ENCODE data around the gene PHF2.

PHF2 gene

GRCh38 chr9:93595861-93596365, 19.5 kb downstream of the PHF2 start:
- POLR2A ChIA-PET, result no interaction called here
- TF ChIP-seq, protein P1, sequence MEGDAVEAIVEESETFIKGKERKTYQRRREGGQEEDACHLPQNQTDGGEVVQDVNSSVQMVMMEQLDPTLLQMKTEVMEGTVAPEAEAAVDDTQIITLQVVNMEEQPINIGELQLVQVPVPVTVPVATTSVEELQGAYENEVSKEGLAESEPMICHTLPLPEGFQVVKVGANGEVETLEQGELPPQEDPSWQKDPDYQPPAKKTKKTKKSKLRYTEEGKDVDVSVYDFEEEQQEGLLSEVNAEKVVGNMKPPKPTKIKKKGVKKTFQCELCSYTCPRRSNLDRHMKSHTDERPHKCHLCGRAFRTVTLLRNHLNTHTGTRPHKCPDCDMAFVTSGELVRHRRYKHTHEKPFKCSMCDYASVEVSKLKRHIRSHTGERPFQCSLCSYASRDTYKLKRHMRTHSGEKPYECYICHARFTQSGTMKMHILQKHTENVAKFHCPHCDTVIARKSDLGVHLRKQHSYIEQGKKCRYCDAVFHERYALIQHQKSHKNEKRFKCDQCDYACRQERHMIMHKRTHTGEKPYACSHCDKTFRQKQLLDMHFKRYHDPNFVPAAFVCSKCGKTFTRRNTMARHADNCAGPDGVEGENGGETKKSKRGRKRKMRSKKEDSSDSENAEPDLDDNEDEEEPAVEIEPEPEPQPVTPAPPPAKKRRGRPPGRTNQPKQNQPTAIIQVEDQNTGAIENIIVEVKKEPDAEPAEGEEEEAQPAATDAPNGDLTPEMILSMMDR (IDR thresholded peaks at IDR 0.05; ENCODE audit: insufficient read depth, low read length, missing control alignments), result no peak
- no peak overlapping the region for H3K4me3 ChIP-seq (ENCODE audit: low read depth, low read length)
- no peak for DNase-seq (ENCODE audit: low read depth, low spot score)
- CTCF ChIA-PET, result no interaction called here

GRCh38 chr9:93596399-93596798, 20.0 kb downstream of the PHF2 start:
- H3K4me3 ChIP-seq (ENCODE audit: low read depth, low read length), result no peak overlapping the region
- ChIA-PET CTCF (no interaction called here), POLR2A (no interaction called here)
- DNase-seq (ENCODE audit: low read depth, low spot score), result no peak
- TF ChIP-seq, protein P1 (IDR thresholded peaks at IDR 0.05; ENCODE audit: insufficient read depth, low read length, missing control alignments), result no peak

DNA sequence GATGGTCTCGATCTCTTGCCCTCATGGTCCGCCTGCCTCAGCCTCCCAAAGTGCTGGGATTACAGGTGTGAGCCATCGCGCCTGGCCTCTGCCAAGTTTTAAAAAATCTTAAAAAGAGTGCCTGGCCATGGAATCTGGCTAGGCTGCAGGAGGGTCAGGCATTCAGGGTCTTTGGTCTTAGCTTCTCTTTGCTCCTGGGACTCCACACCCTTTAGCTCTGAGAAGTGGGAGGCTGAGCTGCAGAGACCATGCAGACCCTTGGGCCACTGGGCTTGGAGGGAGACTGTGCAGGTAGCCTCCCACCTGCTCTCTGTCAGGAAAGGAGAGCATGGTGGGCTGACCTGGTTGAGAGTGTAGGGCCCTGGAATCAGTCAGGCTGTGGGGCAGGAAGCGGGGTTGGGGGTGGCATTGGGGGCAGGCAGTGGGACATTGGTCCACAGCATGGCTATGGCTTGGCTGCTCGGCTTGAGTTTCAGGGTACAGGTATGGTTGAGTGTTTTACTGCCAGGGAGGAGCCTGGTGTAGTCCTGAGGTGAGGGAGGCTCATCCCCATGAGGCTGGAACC, 20.8 kb downstream of the PHF2 start:
- TF ChIP-seq, protein P1 (IDR thresholded peaks at IDR 0.05; ENCODE audit: insufficient read depth, low read length, missing control alignments), result no peak
- H3K4me3 ChIP-seq (ENCODE audit: low read depth, low read length), result no peak overlapping the region
- DNase-seq (ENCODE audit: low read depth, low spot score), result no peak
- ChIA-PET CTCF (no interaction called here), POLR2A (no interaction called here)

DNA sequence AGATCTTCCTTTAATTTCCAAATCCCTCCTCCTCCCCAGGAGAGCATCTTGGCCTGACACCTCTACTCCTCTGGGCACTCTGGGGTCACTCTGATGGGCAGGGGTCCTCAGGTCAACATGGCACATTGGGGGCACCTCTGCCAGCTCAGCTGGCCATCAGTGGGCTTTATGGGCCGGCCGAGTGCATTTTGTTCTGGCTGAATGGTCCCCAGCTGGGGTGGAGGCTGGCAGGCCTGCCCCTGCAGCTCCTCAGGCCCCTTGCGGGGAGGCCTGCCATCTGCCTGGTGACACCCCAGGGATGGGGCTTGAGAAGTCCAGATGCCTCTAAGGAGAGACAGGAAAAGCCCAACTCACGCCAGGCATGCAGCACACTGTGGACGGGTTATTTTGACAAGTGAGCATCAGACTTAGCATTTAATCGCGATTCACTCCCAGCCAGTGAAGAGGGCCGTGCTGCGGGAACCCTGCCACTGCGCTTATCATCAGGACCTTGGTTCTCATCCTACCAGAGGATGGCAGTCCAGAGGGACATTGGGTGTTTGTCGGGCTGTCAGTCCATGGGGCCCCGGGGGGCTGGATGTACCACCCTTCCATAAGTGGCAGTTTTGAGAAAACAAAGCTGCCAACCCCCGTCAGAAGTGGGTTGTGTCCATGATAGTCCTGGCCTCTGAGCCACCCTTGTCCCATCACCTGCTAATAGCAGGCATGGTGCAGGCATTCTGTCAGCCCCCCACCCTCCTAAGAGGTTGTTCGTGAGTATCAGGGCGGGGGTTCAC, 21.7 kb downstream of the PHF2 start:
- no peak for DNase-seq (ENCODE audit: low read depth, low spot score)
- TF ChIP-seq, protein P1 (IDR thresholded peaks at IDR 0.05; ENCODE audit: insufficient read depth, low read length, missing control alignments), result no peak
- ChIA-PET POLR2A (no interaction called here), CTCF (no interaction called here)
- H3K4me3 ChIP-seq (ENCODE audit: low read depth, low read length), result no peak overlapping the region

GRCh38 chr9:93598647-93599241, 22.4 kb downstream of the PHF2 start:
- DNase-seq (ENCODE audit: low read depth, low spot score), result no peak
- CTCF ChIA-PET, result no interaction called here
- TF ChIP-seq, protein P1 (IDR thresholded peaks at IDR 0.05; ENCODE audit: insufficient read depth, low read length, missing control alignments), result no peak
- H3K4me3 ChIP-seq (ENCODE audit: low read depth, low read length), result no peak overlapping the region
- POLR2A ChIA-PET, result no interaction called here

Data from AG04449 (cell line).